ENCODE data around the gene GRAMD1B.

- TF ChIP-seq, protein P1, sequence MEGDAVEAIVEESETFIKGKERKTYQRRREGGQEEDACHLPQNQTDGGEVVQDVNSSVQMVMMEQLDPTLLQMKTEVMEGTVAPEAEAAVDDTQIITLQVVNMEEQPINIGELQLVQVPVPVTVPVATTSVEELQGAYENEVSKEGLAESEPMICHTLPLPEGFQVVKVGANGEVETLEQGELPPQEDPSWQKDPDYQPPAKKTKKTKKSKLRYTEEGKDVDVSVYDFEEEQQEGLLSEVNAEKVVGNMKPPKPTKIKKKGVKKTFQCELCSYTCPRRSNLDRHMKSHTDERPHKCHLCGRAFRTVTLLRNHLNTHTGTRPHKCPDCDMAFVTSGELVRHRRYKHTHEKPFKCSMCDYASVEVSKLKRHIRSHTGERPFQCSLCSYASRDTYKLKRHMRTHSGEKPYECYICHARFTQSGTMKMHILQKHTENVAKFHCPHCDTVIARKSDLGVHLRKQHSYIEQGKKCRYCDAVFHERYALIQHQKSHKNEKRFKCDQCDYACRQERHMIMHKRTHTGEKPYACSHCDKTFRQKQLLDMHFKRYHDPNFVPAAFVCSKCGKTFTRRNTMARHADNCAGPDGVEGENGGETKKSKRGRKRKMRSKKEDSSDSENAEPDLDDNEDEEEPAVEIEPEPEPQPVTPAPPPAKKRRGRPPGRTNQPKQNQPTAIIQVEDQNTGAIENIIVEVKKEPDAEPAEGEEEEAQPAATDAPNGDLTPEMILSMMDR (IDR thresholded peaks at IDR 0.05; ENCODE audit: insufficient read depth, low read length): no peak
- TF ChIP-seq POLR2AphosphoS5 (IDR thresholded peaks at IDR 0.05; ENCODE audit: low read depth): no peak
These were observed 31.1 kb downstream of the GRAMD1B start for GRCh38 chr11:123461164-123461563.
